ENCODE data around the gene URGCP.

URGCP gene

DNA sequence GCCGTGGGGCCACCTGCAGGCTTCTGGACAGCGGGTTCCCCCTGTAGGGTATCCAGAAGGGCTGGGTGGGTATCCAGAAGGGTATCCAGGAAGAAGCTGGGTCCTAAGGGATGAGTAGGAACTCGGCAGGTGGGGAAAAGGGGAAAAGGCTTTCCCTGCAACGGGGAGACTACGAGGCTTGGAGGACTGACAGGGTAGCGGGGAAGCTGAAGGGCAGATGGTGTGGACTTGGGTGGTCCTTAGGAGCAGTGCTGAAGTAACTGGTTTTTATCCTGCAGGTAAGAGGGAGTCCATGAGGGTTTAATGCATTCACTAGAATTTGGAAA, 20.4 kb upstream of the URGCP start:
- TF ChIP-seq, protein P1, sequence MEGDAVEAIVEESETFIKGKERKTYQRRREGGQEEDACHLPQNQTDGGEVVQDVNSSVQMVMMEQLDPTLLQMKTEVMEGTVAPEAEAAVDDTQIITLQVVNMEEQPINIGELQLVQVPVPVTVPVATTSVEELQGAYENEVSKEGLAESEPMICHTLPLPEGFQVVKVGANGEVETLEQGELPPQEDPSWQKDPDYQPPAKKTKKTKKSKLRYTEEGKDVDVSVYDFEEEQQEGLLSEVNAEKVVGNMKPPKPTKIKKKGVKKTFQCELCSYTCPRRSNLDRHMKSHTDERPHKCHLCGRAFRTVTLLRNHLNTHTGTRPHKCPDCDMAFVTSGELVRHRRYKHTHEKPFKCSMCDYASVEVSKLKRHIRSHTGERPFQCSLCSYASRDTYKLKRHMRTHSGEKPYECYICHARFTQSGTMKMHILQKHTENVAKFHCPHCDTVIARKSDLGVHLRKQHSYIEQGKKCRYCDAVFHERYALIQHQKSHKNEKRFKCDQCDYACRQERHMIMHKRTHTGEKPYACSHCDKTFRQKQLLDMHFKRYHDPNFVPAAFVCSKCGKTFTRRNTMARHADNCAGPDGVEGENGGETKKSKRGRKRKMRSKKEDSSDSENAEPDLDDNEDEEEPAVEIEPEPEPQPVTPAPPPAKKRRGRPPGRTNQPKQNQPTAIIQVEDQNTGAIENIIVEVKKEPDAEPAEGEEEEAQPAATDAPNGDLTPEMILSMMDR (IDR thresholded peaks at IDR 0.05; ENCODE audit: insufficient read depth, low read length, poor library complexity, severe bottlenecking): peak; percentile 12
- Histone ChIP-seq H3K27me3 (replicated peaks; ENCODE audit: control insufficient read depth, insufficient read depth, low read length) (no peaks in the 10 kb centered on the region), H3K36me3 (ENCODE audit: control insufficient read depth, insufficient read depth, low read length) (no peaks in the 10 kb centered on the region), H3K4me3 (replicated peaks; ENCODE audit: low read depth, low read length) (peak overlapping the region; percentile 87)
- no peak for DNase-seq (ENCODE audit: extremely low read depth, insufficient read length)

DNA sequence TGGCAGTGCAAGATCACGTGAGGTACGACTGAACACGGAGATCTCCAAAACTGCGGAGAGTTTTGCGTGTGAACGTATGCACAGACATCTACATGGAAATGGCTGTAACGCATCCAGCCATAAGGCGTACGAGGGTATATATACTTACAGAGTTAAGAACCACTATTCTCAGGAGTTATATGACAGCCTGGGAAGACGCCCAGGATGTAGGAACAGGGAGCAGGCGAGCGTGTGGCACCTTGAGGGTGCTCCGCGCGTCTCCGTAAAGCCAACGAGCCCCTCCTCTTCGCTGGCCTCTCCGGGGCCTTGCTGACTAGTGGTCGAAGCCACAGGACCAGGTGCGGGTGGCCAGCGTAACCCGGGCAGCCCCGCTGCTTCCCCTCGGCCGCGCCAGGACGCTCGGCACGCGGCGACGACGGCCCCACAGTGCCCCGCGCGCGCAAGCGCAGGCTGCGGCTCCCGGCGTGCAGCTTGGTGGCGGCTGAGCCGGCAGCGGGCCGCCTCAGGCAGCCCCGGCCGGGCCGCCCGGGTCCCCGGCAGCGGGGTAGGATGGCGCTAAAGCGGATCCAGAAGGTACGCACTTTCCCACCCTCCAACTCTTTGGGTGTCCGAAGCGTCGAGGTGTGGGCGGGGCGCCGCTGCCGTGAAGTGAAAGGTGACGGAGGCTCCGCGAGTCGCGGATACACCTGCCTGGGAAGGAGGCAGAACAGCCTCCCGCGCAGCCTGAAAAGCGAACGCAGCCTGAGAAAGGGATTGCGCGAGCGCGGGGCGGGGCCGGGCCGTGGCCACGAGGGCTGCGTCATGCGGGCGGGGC, 19.8 kb upstream of the URGCP start, which contains the start of gene UBE2D4:
UBE2D4 (plus strand) TSS at position 453 of the 814 bp plus-strand sequence; CDS start at position 550, 97 bp downstream.
- DNase-seq (ENCODE audit: extremely low read depth, insufficient read length): peak; percentile 92
- Histone ChIP-seq H3K4me3 (replicated peaks; ENCODE audit: low read depth, low read length) (peak within 1 kb of the TSS; percentile 87), H3K27me3 (replicated peaks; ENCODE audit: control insufficient read depth, insufficient read depth, low read length) (no peaks in the 10 kb centered on the region), H3K36me3 (ENCODE audit: control insufficient read depth, insufficient read depth, low read length) (no peaks in the 10 kb centered on the region)
- TF ChIP-seq, protein P1 (IDR thresholded peaks at IDR 0.05; ENCODE audit: insufficient read depth, low read length, poor library complexity, severe bottlenecking): no peak

DNA sequence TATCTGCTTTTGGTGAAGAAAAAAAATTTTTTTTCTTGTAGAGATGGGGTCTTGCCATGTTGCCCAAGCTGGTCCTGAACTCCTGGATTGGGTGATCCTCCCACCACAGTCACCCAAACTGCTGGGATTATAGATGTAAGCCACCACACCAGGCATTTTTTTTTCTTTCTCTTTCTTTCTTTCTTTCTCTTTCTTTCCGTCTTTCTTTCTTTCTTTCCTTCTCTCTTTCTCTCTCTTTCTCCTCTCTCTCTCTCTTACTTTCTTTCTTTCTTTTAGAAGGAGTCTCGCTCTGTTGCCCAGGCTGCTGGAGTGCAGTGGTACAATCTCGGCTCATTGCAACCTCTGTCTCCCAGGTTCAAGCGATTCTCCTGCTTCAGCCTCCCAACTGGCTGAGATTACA, 16.3 kb upstream of the URGCP start:
- TF ChIP-seq, protein P1 (IDR thresholded peaks at IDR 0.05; ENCODE audit: insufficient read depth, low read length, poor library complexity, severe bottlenecking): no peak
- DNase-seq (ENCODE audit: extremely low read depth, insufficient read length): no peak
- H3K4me3 ChIP-seq (replicated peaks; ENCODE audit: low read depth, low read length): no peak overlapping the region

DNA sequence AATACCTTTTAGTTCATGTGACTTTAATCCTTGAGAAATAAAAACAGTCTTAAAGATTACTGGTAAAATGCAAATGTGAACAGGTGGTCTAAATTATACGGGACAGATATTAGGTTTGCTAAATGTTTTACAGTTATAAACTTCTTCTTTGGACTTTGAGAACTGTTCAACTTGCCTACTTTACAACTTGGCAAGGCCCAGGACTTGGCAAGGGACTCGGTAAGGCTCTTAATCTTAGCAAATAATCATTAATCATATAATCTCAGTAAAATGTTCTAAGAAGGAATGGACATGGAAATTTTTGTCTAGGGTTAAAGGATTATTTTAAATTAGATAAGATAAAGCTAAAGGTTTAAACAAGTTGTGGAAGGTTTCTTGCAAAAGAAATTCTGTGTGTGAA, 15.0 kb upstream of the URGCP start:
- TF ChIP-seq, protein P1 (IDR thresholded peaks at IDR 0.05; ENCODE audit: insufficient read depth, low read length, poor library complexity, severe bottlenecking): no peak
- no peak overlapping the region for H3K4me3 ChIP-seq (replicated peaks; ENCODE audit: low read depth, low read length)

More for the DNA sequence above, 16.3 kb upstream of the URGCP start:
- Histone ChIP-seq H3K27me3 (replicated peaks; ENCODE audit: control insufficient read depth, insufficient read depth, low read length) (no peaks in the 10 kb centered on the region), H3K36me3 (ENCODE audit: control insufficient read depth, insufficient read depth, low read length) (peaks cover 1% of the 10 kb centered on the region)

DNA sequence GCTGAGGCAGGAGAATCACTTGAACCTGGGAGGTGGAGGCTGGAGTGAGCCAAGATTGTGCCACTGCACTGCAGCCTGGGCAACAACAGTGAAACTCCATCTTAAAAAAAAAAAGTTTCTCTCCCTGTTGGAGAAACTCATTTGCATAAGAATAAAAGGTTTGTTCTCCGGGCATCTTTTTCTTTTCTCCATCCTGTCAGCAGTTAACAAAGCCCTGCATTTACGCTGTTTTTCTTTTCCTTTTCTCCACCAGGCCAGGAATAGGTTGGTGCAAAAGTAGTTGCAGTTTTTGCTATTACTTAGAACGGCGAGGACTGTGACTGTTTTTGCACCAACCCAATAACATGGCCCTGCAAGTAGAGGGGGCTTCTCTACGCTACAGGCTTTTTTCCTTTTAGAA, 9.5 kb upstream of the URGCP start:
- DNase-seq (ENCODE audit: extremely low read depth, insufficient read length): no peak
- Histone ChIP-seq H3K4me3 (replicated peaks; ENCODE audit: low read depth, low read length) (no peak overlapping the region), H3K36me3 (ENCODE audit: control insufficient read depth, insufficient read depth, low read length) (peaks cover 1% of the 10 kb centered on the region), H3K27me3 (replicated peaks; ENCODE audit: control insufficient read depth, insufficient read depth, low read length) (no peaks in the 10 kb centered on the region)
- TF ChIP-seq, protein P1 (IDR thresholded peaks at IDR 0.05; ENCODE audit: insufficient read depth, low read length, poor library complexity, severe bottlenecking): no peak

More for the DNA sequence above, 15.0 kb upstream of the URGCP start:
- Histone ChIP-seq H3K36me3 (ENCODE audit: control insufficient read depth, insufficient read depth, low read length) (peaks cover 1% of the 10 kb centered on the region), H3K27me3 (replicated peaks; ENCODE audit: control insufficient read depth, insufficient read depth, low read length) (no peaks in the 10 kb centered on the region)
- DNase-seq (ENCODE audit: extremely low read depth, insufficient read length): no peak

Data from GM06990 (cell line).